BLaER1 (cell line): ENCODE measurements around the gene RMND5A.

ENCODE experiments used
- H3K27ac ChIP-seq: shearing (Covaris generic); formaldehyde crosslinking; 2 replicates; pipeline ENCODE4 v1.8.1; 2022
- H3K27me3 ChIP-seq: shearing (Covaris generic); formaldehyde crosslinking; 2 replicates; pipeline ENCODE4 v1.8.1; 2022
- H3K36me3 ChIP-seq: shearing (Covaris generic); formaldehyde crosslinking; 2 replicates; pipeline ENCODE4 v1.8.1; 2022
- H3K4me1 ChIP-seq: shearing (Covaris generic); formaldehyde crosslinking; 2 replicates; pipeline ENCODE4 v1.8.1; 2022
- H3K4me2 ChIP-seq: shearing (Covaris generic); formaldehyde crosslinking; 2 replicates; pipeline ENCODE4 v1.8.1; 2022
- H3K4me3 ChIP-seq: shearing (Covaris generic); formaldehyde crosslinking; 2 replicates; pipeline ENCODE4 v1.8.1; 2022
- H3K9ac ChIP-seq: shearing (Covaris generic); formaldehyde crosslinking; 2 replicates; pipeline ENCODE4 v1.8.1; 2022
- H3K9me3 ChIP-seq: shearing (Covaris generic); formaldehyde crosslinking; 2 replicates; pipeline ENCODE4 v1.8.1; 2022
- H4K20me1 ChIP-seq: shearing (Covaris generic); formaldehyde crosslinking; 2 replicates; pipeline ENCODE4 v1.8.1; 2022
- Cebpa-rat ChIP-seq: shearing (Covaris generic); IDR thresholded peaks from 2 replicates; pipeline ENCODE4 v1.8.1; 2022

The RMND5A gene

GRCh38 chr2:86808315-86809161 lies 88.4 kb downstream of the RMND5A start:
- Histone ChIP-seq H3K27me3 (peaks cover 42% of the 10 kb centered on the region), H3K4me2 (peak overlapping the region; percentile 98), H3K36me3 (no peaks in the 10 kb centered on the region), H3K9ac (peak overlapping the region; percentile 41; the same call in 1 of the 2 replicates), H3K27ac (no peak overlapping the region), H3K4me3 (peak overlapping the region; percentile 66), H4K20me1 (peaks cover 13% of the 10 kb centered on the region; the same call in 1 of the 2 replicates), H3K4me1 (peaks cover 22% of the 10 kb centered on the region), H3K9me3 (no peaks in the 10 kb centered on the region)
- no peak for TF ChIP-seq Cebpa-rat

GRCh38 chr2:86809481-86810121 lies 89.5 kb downstream of the RMND5A start:
- H3K4me2 ChIP-seq, result no peak overlapping the region
- peaks cover 13% of the 10 kb centered on the region; the same call in 1 of the 2 replicates for H4K20me1 ChIP-seq
- H3K4me3 ChIP-seq, result no peak overlapping the region
- no peak overlapping the region for H3K27ac ChIP-seq
- H3K9me3 ChIP-seq, result no peaks in the 10 kb centered on the region
- no peak for TF ChIP-seq Cebpa-rat
- no peak overlapping the region for H3K9ac ChIP-seq
- H3K27me3 ChIP-seq, result peaks cover 42% of the 10 kb centered on the region
- H3K36me3 ChIP-seq, result no peaks in the 10 kb centered on the region
- H3K4me1 ChIP-seq, result peaks cover 22% of the 10 kb centered on the region

- TF ChIP-seq Cebpa-rat, result no peak
- Histone ChIP-seq H3K36me3 (no peaks in the 10 kb centered on the region), H3K27ac (no peak overlapping the region), H3K9ac (no peak overlapping the region), H3K4me2 (no peak overlapping the region), H3K27me3 (no peaks in the 10 kb centered on the region), H3K9me3 (no peaks in the 10 kb centered on the region), H3K4me1 (no peaks in the 10 kb centered on the region), H3K4me3 (no peak overlapping the region), H4K20me1 (no peaks in the 10 kb centered on the region)
Measured at GRCh38 chr2:86815611-86816010, 95.5 kb downstream of the RMND5A start.

GRCh38 chr2:86818114-86818801 lies 98.2 kb downstream of the RMND5A start:
- Histone ChIP-seq H3K27ac (no peak overlapping the region), H3K4me1 (no peaks in the 10 kb centered on the region), H4K20me1 (no peaks in the 10 kb centered on the region), H3K9ac (no peak overlapping the region), H3K27me3 (no peaks in the 10 kb centered on the region), H3K4me2 (no peak overlapping the region), H3K4me3 (no peak overlapping the region), H3K9me3 (peaks cover 11% of the 10 kb centered on the region), H3K36me3 (no peaks in the 10 kb centered on the region)
- no peak for TF ChIP-seq Cebpa-rat

- Histone ChIP-seq H3K9ac (no peak overlapping the region), H3K4me3 (no peak overlapping the region), H3K36me3 (no peaks in the 10 kb centered on the region), H4K20me1 (no peaks in the 10 kb centered on the region; the same call in 1 of the 2 replicates), H3K4me2 (no peak overlapping the region), H3K27ac (no peak overlapping the region), H3K4me1 (no peaks in the 10 kb centered on the region), H3K27me3 (peaks cover 3% of the 10 kb centered on the region; the same call in 1 of the 2 replicates), H3K9me3 (peaks cover 11% of the 10 kb centered on the region)
- no peak for TF ChIP-seq Cebpa-rat
Measured at GRCh38 chr2:86818957-86819356, 98.9 kb downstream of the RMND5A start.

GRCh38 chr2:86821306-86821705 lies 101.2 kb downstream of the RMND5A start:
- H3K9ac ChIP-seq, result no peak overlapping the region
- peaks cover 21% of the 10 kb centered on the region for H4K20me1 ChIP-seq
- H3K4me2 ChIP-seq, result peak overlapping the region; percentile 19; the same call in 1 of the 2 replicates
- H3K9me3 ChIP-seq, result peaks cover 11% of the 10 kb centered on the region
- H3K4me3 ChIP-seq, result no peak overlapping the region
- TF ChIP-seq Cebpa-rat, result no peak
- no peaks in the 10 kb centered on the region for H3K36me3 ChIP-seq
- peaks cover 24% of the 10 kb centered on the region for H3K27me3 ChIP-seq
- H3K4me1 ChIP-seq, result peaks cover 19% of the 10 kb centered on the region
- no peak overlapping the region for H3K27ac ChIP-seq

GRCh38 chr2:86821842-86822241 lies 101.8 kb downstream of the RMND5A start:
- Histone ChIP-seq H4K20me1 (peaks cover 21% of the 10 kb centered on the region), H3K4me1 (peaks cover 22% of the 10 kb centered on the region), H3K9ac (no peak overlapping the region), H3K4me3 (no peak overlapping the region), H3K27me3 (peaks cover 28% of the 10 kb centered on the region), H3K9me3 (peaks cover 11% of the 10 kb centered on the region), H3K27ac (no peak overlapping the region), H3K36me3 (no peaks in the 10 kb centered on the region), H3K4me2 (no peak overlapping the region)
- no peak for TF ChIP-seq Cebpa-rat

GRCh38 chr2:86822668-86823345 lies 102.7 kb downstream of the RMND5A start:
- Histone ChIP-seq H3K4me2 (no peak overlapping the region), H3K27ac (no peak overlapping the region), H3K9ac (no peak overlapping the region), H3K4me3 (no peak overlapping the region), H4K20me1 (peaks cover 21% of the 10 kb centered on the region), H3K36me3 (no peaks in the 10 kb centered on the region), H3K9me3 (peaks cover 11% of the 10 kb centered on the region), H3K4me1 (peaks cover 22% of the 10 kb centered on the region), H3K27me3 (peaks cover 28% of the 10 kb centered on the region)
- TF ChIP-seq Cebpa-rat, result no peak

- Histone ChIP-seq H3K9me3 (peaks cover 11% of the 10 kb centered on the region), H3K27ac (no peak overlapping the region), H4K20me1 (peaks cover 21% of the 10 kb centered on the region), H3K36me3 (no peaks in the 10 kb centered on the region), H3K4me2 (peak overlapping the region; percentile 82), H3K27me3 (peaks cover 28% of the 10 kb centered on the region), H3K4me1 (peaks cover 22% of the 10 kb centered on the region), H3K4me3 (no peak overlapping the region), H3K9ac (no peak overlapping the region)
- TF ChIP-seq Cebpa-rat, result no peak
Measured at GRCh38 chr2:86825036-86825692, 105.1 kb downstream of the RMND5A start.
